ENCODE data around the gene CEP57L1. TPM values are rescaled to one million over a fixed set of nuclear protein-coding genes. Genes with fewer than 3 reads are reported as not detected.

Gene CEP57L1
- total and polyA plus RNA-seq, 2 donors (not counting 1 experiment from before 2014, with no cell fraction given): 3.1 to 8.8 TPM

GRCh38 chr6:109091314-109092024 lies 3.8 kb upstream of the CEP57L1 start:
- DNase-seq: no peak
- POLR2A ChIA-PET: no interaction called here
- CTCF ChIA-PET: interaction anchor here (0.7 to 2.2 kb wide), 4 partner anchors 16 to 551 kb away, joined by 3 to 8 read pairs (median 4); no protein-coding TSS in a partner anchor

More at GRCh38 chr6:109091314-109092024, 3.8 kb upstream of the CEP57L1 start:
- WGBS (ENCODE audit: insufficient coverage): 93% methylated on average over 2 of the region's 5 CpGs
- ATAC-seq (ENCODE audit: low read depth): no peak
- peak overlapping the region; percentile 42 for H3K4me3 Mint-ChIP-seq
- H3K9me3 ChIP-seq (ENCODE audit: control extremely low read depth in 1 of 3, control insufficient read depth in 2 of 3, insufficient read depth in 1 of 3, low read length in 2 of 3): no peaks in the 10 kb centered on the region
- H3K4me1 Mint-ChIP-seq: peaks cover 55% of the 10 kb centered on the region
- H3K4me3 ChIP-seq (ENCODE audit: control extremely low read depth in 1 of 5, extremely low read depth in 1 of 5, insufficient read depth in 1 of 5, low read depth in 2 of 5, low read length in 4 of 5): no peak overlapping the region
- intact Hi-C loops (cut with micrococcal nuclease): loop anchor here (5.0 to 10.0 kb wide), 3 partner anchors 93 to 1137 kb away; partner anchors contain the start of gene SEC63
- H3K9ac ChIP-seq (ENCODE audit: low read length): no peak overlapping the region
- H3K27ac Mint-ChIP-seq: no peak overlapping the region
- peak overlapping the region; percentile 89 for H3K4me2 ChIP-seq (replicated peaks; ENCODE audit: low read depth, low read length, poor library complexity, severe bottlenecking)
- no peaks in the 10 kb centered on the region for H4K20me1 ChIP-seq (ENCODE audit: control insufficient read depth, insufficient read depth, low read length, poor library complexity, severe bottlenecking)
- H3K27me3 Mint-ChIP-seq: no peaks in the 10 kb centered on the region
- no peak overlapping the region for H3K27ac ChIP-seq (ENCODE audit: low read length in 2 of 2)
- H3K4me1 ChIP-seq (ENCODE audit: control insufficient read depth in 2 of 2, insufficient read depth in 2 of 2, low read length in 2 of 2): peaks cover 28 to 29% of the 10 kb centered on the region in 2 donors
- no peaks in the 10 kb centered on the region for H3K9me3 Mint-ChIP-seq (ENCODE audit: insufficient read depth)
- no peak for TF ChIP-seq CTCF (IDR thresholded peaks at IDR 0.05)
- TF ChIP-seq EZH2 (IDR thresholded peaks at IDR 0.05; ENCODE audit: borderline replicate concordance, insufficient read depth, low read depth, low read length, poor library complexity, severe bottlenecking): no peak
- H3K79me2 ChIP-seq (ENCODE audit: control insufficient read depth, insufficient read depth, low read length): peaks cover 46% of the 10 kb centered on the region
- H3K36me3 ChIP-seq (replicated peaks in 1 of 2; ENCODE audit: control extremely low read depth in 1 of 2, control insufficient read depth in 1 of 2, extremely low read depth in 1 of 2, insufficient read depth in 2 of 2, low read length in 1 of 2): no peaks in the 10 kb centered on the region
- H2AFZ ChIP-seq (ENCODE audit: insufficient read depth, low read depth, low read length, poor library complexity, severe bottlenecking): no peak overlapping the region
- H3K27me3 ChIP-seq (replicated peaks in 1 of 4; ENCODE audit: control extremely low read depth in 1 of 4, control insufficient read depth in 3 of 4, insufficient read depth in 4 of 4, low read length in 3 of 4): no peaks in the 10 kb centered on the region

All from B cell (primary cell).